GM18507 (cell line): Measurements from ENCODE around the gene URB1.
A peak's percentile ranks its signal among the peaks of the same experiment; 100 is the strongest.

Experiments used
- DNase-seq: peaks from one replicate; pipeline ENCODE4 v3.0.0; 2011; ENCODE audit warnings: low read depth; ENCODE audit not compliant: insufficient read length; ENCODE audit errors: extremely low spot score
- FAIRE-seq: peaks from 2 replicates; lab custom pipeline; 2011; peaks lifted over from hg19 to GRCh38; lab: Jason Lieb, UNC

The URB1 gene

DNA sequence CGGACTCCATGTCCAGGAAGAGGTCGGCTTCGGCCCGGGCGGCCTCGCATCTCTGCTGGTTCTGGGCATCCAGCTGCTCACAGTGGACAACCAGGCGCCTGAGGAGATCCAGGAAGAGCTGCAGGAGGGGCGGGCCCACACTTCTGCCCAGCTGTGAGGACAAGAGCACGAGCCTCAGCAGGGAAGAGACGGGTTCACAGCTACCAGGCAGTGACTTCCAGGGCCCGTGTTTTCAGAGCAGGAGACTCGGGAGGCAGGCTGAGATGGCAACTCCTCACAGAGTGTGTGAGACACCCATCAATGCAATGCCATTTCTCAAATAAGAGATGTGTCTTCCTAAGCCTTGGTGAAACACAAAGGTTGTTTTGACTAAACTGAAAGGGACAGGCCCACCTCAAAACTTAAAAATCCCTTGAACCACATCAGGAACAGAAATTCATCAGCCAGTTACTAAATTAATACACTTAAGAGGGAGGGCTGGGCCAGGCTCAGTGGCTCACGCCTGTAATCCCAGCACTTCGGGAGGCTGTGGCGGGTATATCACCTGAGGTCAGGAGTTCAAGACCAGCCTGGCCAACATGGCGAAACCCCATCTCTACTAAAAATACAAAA lies 43.4 kb downstream of the URB1 start:
- DNase-seq, result no peak
- FAIRE-seq, result no peak

DNA sequence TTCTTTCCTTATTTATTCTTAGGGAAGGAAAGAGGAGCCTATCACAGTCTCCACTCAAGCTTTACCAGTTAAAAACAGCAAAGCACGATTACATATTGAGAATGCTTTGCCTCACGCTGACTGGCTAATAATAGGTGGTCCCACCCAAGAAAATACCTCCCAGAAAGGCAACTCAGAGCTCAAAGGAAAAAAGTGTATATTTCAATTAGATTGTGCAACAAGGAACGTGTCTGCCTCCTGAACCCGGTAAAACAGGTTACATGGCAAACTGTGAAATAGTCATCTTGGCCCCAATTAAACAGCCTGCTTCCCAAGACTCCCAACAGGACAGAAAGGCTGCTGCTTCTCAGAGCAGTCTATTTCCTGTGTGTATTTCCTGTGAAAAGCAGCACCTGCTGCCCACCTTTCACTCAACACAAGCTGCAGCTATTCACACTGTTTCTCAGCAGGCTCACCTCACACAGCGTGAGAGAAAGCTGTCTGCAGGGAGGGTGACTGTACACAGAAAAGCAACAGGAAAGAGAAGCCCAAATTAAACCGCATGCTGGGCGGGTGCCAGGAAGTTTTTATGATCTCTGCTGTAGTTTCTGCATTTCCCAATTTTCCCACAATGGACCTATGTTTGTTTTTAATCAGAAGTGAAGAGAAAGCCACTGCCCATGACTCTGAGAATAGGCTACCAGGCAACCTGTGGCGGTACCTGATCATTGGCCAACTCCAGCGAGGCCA lies 44.0 kb downstream of the URB1 start:
- no peak for DNase-seq
- FAIRE-seq, result no peak

DNA sequence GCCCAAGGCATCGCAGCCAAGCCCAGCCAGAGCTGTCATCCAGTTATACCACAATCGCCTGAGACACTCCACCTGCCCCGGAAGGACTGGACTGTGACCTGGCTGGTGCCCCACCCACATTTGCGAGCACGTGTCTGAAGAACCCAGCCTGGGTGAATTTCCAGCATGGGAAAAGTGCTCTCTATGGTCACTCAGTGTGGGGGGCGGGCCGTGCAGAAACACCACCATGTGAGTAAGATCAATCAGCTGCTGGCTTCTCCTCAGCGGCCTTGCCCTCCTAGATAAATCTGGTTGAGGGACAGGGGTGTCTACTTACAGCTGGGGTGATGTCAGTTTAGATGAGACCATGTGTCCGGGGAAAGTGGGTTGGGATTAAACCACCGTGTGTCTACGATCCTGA lies 44.8 kb downstream of the URB1 start:
- DNase-seq, result no peak
- FAIRE-seq, result no peak

DNA sequence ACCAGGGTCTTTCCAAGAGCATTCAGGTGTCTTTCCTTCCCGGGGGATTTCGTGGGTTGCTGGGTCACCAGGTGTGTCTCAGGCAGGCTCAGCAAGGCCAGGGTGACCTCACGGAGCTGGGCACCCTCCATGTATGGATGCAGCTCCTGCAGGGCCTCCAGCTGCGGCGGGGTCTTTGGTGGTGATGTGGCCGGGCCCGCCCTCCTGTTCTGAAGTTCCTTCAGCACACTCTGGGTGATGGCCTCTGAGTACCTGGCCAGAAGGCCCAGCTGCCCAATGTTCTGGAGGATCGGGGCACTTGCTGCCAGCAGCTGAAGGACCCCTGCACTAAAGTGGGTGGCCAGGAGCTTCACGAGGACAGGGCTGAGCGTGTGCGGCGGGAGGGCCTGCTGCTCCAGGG lies 45.5 kb downstream of the URB1 start:
- FAIRE-seq (no peak), DNase-seq (no peak)

DNA sequence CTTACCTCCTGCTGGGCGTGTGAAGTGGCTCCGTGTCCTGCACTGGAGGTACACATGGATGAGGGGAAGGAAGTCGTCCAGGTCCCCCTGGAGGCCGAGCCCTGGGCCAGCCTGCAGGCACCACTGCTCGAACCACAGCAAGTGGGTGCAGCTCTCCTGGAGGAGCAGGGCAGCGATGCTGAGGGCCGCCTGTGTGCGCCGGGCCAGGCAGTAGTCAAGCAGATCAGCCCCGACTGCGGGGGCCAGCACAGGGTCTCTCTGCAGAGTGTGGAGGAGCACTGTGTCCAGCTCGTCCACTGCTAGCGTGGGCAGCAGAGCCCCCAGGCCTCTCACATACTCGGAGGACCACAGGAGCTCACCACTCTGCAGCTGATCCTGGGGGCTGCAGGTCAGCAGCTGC lies 45.9 kb downstream of the URB1 start:
- FAIRE-seq, result no peak
- no peak for DNase-seq

DNA sequence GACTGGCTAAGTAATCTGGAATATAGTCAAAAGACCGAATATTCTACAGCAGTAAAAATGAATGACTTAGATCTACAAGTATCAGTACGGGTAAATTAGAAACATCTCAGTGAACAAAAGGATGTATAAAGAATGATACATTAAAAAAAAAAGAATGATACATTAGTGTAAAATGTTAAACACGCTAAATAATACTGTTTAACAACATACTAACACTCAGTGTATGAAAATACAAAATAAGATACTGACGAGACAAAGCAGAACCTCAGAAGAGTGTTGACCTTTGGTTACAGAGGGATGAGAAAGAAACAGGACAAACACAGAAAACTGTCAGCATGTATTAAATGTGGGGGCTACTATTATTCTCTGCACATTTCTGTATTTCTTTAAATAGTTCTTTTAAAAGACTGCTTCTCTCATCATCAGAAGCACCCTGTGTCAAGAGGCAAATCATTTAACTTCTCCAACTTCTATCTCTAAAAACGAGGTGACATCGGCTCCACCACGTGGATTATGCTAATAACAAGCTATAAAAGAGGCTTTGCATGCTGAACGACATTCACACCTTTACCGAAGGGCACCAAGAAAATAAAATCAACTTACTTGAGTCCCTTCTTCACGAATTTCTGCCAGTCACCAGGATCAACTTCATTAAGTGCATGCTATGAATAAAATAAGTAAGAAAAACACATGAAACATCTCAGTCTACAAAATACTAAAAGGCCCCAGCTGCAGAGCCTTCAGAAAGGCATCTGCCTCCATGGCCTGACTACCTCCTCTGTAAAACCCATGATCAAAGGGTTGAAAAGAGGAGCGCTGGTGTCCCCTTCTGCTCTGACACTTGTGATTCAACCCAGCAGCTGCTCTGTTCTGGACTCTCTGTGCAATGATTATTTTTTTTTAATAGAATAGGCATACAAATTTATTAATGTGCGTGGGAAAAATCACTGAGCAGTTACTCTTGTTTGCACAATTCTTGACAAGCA lies 51.7 kb downstream of the URB1 start:
- no peak for DNase-seq
- no peak for FAIRE-seq

DNA sequence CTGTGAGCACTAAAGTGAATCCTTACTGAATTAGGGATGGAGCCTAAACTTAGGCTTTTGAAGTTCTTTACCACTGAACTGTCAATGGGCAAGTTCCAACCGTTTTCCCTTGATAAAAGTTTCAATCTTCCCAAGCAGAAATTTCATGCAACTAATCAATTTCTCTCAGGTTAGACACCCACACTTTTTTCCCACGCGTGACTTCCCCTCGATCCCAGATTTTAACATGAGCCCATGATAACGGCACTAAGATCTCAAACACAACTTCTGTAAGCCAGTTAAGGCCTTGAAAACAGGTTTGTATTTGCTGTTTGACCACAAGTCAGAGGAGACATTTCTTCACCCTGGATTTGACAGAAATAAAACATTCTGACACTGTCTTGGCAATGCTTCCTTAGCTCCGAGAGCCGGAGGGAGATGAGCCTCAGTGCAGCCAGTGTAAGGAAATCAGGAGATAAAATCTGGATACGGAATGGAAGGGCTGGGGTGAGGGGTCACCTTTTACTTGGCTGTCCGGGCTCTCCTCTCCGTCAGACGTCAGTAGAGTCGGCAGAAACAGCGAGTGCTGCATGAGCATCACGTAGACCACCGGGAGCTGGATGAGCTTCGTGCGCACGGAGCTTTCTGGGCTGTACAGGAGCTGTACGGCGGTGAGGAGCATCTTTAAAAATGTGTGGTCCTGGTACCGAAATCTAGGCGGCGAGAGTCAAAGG lies 54.4 kb downstream of the URB1 start:
- DNase-seq (no peak), FAIRE-seq (no peak)

DNA sequence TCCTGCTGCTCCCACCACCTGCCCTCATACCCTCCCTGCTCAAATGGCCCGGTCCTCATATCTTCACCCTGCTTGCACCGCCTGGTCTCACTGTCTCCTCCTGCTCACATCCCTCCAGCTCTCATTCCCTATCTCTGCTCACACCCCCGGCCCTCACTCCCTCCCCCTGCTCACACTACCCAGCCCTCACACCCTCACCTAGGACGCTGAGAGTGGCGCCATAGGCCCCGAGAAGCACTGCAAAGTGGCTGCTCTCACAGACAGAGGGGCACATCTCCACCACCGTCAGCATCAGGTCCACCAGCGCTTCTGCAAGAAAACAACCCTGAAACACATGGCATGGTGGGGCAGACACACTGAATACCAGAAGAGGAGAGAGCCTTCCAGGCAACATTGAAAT lies 55.6 kb downstream of the URB1 start:
- FAIRE-seq (no peak), DNase-seq (no peak)

DNA sequence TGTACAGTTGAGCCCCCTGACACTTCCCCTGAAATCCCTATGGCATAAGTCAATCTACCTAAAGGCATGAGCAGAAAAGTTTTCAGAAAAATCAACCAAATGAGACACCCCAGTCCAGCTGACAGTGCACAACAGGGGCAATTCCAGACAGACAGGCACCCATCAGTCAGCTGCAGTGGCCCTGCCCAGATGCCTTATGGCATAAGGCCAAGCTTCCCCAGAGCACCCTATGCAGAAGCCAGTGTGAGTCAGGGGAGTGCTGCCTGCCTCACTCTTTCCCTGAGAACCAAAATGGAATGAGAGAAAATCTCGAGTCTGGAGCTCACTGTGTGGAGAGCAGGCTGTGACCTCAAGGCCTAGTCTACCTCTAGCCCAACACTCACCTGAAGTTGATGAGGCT lies 56.1 kb downstream of the URB1 start:
- FAIRE-seq (no peak), DNase-seq (no peak)

DNA sequence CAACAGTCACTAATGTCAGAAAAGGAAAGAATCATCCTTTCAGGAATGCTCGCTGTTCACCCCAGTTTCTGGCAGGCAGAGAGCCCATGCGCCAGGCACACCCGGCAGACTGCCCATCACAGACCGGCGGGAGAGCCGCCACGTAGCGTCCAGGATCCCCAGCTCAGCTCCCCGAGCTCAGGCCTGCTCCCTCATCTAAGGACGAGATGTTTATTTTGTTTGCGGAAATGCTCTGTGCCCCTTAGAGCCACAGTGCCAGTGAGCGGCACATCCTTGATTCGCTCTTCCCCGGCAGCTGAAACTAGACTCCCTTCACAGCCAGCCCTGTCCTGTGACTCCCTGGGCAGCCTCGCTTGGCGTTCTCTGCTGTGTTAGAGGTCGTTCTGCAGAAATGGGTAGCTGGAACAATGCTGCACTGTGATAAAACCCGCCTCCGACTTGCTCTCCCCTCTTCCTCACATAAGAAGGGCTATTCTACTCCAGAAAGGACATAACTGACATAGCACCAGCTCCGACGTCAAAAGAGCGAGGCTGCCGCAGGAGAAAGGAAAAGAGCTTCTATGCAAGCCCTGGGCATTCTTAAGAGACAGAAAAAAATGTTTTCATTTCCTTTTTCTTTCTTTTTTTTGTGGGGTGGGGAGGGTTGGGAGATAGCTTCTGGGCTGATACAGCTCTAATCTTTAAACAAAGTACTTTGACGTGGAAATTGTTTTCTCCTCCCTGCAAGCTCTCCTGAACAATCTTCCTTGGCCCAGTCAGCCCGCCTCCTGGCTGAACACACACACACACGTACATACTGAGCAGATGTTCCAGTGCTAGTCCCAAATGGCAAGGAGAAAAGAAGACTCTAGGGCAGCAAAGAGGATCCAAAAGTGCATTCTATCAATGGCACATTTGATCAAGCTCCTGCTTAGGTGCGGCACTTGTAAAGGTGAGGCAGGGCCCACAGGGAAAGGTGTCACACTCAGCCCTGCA lies 56.9 kb downstream of the URB1 start:
- FAIRE-seq, result no peak
- DNase-seq, result no peak

DNA sequence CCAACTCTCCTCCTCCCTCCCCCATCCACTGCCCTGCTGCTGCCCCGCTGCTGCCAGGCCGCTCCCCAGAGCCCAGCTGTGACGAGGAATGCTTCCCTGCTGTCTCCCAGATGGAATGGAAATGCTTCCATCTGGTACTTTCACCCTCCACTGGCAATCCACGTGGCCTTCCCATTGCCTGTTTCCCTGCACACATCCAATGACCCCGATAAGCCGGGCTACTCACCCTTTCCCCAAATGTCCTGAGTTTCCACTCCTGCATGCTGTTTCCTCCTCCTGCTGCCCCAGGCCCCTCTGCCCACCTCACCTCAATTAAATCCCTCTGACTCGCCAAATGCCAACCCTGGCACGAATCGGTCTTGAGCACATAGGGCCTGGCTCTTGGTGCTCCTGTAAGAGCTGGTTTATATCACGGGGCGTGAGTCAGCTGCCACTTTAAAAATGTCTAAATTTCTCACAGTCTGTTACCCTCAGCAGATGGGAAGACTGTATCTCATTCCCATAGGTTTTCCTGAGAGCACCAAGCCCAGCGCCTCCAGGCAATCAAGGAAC lies 57.8 kb downstream of the URB1 start:
- FAIRE-seq (no peak), DNase-seq (no peak)

DNA sequence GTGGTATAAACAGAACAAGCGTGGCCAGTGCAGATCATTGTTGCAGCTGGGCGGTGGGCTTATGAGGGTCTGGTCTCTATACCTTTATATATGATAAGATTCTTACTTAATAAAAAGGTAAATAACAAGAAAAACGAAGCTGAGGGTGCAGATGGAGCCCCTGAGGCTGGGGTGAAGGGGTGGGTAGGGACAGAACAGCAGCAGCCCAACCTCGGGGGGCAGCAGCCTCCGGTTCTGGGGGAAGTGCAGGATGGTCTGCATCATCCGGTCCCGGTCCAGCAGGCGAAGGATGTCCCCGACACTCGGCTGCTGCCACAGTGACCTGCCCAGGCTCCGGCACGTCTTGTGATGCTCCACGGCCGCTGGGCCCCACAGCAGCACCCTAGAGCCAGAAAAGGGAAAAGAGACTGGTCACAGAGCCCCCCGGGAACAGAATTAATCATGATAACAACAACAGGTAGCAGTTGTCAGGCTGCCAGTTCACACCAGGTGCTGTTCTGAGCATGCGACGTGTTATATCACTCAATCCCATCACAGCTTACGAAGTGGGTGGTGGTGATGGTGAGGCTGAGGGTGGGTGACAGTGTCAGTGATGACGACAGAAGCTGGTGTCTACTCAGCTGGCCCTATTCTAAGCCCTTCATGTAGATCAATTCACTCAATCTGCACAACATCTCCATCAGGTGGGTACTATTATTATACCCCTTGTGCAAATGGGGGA lies 58.7 kb downstream of the URB1 start:
- FAIRE-seq, result no peak
- no peak for DNase-seq

DNA sequence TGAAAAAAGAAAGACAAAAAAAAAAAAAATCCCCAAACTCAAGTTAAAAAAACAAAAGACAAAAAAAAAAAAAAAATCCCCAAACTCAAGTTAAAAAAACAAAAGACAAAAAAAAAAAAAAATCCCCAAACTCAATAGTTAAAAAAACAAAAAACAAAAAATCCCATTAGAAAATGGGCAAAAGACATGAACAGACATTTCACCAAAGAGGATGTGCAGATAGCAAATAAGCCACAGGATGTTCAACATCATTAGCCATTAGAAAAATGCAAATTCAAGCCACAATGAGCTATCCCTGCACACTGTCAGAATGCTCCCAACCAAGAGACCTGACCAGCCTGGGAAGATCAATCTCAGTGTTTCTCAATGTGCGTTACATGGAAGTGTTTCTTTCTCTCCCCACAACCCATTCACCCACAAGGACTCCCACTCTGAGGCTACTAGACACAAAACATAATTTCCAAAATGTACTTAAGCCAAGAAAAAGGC lies 60.3 kb downstream of the URB1 start:
- DNase-seq (no peak), FAIRE-seq (peak; percentile 68)

DNA sequence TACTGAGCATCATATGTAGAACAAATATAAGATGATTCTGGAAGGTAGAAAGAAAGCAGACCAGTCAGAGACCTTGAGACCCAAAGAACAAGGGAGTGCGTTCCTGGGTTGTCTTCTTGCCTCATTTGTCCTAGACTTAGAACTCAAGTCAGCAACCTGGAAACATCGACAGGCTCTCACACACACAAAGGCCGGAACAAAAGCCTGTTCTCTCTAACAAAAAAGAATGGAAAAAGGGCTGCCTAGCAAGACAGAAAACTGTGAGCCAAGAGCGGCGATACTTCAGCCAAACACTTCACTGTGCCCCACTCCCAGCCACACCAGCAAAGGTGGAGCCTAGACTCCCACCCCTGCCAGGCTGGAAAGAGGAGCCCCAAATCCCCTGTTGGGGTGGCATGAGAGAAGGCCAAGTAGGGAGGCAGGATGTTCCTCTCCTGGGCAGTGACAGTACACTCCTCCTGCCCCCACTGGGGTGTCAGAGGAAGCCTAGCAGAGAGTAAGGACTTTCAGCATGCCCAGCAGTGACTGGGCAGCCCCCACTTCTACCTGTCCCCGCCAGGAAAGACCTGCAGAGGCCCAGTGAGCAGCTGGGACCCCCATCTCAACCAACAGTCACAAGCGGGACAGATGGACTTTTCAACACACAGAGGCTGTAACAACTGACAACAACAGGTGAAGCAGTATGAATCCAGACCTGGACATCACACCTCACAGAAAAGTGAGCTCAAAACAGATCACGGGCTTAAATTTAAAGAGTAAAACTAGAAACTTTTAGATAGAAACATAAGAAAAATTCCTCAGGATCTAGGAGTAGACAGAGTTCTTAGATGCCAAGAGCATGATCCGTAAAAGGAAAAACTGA lies 61.1 kb downstream of the URB1 start:
- DNase-seq, result no peak
- no peak for FAIRE-seq

DNA sequence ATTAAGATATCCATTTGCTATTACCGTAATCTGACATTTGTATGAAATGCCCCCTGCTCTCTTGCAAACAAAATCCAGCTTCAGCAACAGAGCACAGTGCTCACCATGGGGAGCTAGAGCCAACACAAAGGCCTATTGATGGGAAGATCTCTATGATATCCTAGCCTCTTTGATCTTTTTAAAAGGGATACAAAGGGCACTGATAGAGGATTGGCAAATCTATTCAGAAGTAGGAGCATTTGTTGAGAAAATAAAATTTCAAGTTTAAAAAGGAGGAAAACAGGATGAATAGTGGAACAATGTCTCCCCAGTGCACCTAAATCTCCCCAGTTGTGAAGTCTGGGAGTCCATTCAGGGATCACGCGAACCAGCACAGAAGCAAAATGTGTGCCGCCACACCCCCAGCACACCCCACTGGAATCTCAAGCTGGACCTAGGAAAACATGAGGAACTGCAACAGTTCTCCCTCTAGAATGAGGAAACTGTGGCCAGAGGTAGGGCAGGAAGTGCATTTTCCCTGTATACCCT lies 62.0 kb downstream of the URB1 start:
- FAIRE-seq (no peak), DNase-seq (no peak)

DNA sequence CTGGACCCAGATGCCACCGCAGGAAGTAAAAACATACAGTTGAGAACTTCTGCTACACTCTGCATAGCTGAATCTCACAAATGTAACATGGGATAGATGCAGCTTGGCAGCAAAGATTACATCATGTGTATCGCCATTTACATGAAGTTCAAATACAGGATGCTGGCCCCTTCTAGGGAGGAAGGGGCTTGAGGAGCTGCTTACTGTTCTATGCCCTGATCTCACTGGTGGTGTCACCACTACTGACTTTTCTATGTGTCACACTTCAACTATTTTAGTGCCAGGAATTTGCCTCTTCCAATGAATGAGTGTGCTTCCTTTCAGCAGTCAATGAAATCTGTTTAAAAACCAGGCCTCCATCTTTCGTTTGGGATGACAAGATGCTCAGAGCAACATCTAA lies 63.0 kb downstream of the URB1 start:
- no peak for FAIRE-seq
- DNase-seq, result no peak

DNA sequence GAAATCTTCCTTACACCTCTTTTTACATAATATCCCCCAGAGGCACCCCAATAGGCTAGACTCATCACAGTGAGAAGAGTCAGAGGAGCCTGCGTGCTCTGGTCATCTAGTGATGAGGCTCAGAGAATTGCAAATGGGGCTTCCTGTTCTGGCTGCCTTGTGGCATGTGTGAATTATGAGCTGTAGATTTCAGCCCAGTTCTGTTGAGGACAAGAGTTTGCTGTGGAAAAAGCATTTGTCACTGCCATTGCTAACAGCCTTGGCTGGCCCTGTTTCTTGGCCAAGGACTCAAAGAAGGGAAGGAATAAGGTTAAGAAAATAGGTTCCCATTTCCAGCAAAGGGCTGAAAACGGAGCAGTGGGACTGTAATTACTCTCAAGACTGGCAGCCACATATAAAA lies 63.5 kb downstream of the URB1 start:
- FAIRE-seq (no peak), DNase-seq (no peak)
